NCI-H1417 treated with DMSO at 0.1 percent for 48 hours (cell line): ENCODE data around the gene UQCR11.

Experiments
- DNase-seq: peaks from one replicate; lab custom pipeline; 2025; lab: John Stamatoyannopoulos, UW

UQCR11 gene

DNA sequence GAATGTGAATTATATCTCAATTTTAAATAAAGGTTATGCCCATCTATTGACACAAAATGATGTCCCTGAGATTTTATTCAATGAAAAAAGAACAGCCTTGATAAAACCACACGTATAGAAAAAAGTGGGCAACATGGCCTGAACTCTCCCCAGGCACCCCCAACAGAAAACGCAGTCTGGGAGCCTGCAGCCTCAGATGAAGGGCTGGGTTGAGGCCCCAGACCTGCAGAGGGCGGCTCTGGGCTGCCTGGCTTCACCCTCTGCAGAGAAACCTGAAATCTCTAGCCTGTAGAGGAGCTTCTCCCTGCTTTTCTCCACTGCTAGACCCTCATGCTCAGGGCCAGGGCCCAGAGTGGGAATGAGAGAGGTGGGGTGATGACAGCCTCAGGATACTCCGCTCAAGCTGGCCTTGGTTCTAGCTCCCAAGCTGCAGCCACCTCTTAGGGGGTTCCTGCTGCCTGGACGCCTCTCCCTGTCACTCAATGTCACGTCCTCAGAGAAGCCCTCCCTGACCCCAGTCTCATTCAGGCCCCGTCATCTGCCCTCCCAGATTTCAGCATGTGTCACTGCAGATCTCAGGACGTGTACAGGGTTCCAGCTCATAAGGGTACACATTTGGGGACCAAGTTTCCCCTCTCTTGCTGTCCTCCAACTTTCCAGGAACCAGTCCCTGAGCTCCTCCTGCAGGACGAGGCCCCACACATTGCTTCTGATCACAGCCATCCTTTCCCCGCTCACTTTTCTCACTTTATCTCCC is 14.4 kb downstream of the UQCR11 start:
- no peak for DNase-seq

DNA sequence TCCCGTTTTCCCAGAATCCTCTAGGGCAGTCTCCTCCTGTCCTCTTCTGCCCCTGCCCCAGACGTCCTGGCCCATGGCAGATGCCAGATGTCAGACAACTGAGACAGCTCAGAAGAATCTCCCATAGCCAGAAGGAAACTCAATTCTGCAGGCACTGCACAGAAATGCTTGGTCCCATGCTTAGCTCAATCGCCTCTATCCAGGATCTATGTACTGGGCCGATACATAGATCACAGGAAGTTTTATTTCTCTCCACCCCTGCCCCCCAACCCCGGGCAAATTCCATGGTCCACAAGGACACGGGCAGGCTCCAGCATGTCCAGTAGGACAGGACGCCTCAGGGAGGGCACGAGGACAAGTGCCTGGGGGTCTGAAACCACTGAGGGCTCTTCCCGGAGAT is 17.4 kb downstream of the UQCR11 start:
- no peak for DNase-seq

DNA sequence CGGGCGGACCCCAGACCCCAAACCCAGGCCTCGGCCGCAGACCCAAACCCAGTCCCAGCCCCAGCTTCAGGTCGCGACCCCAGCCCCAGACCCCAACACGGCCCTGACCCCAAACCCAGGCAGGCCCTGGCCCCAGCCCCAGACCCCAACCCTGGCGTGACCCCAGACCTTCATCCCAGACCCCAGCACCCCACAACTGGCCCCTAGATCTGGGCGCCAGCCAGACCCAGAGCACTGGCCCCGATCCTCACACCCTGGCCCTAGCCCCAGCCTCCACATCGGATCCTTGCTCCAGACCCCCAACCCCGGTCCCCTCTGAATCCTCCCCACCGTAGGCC is 20.1 kb downstream of the UQCR11 start:
- DNase-seq, result no peak

DNA sequence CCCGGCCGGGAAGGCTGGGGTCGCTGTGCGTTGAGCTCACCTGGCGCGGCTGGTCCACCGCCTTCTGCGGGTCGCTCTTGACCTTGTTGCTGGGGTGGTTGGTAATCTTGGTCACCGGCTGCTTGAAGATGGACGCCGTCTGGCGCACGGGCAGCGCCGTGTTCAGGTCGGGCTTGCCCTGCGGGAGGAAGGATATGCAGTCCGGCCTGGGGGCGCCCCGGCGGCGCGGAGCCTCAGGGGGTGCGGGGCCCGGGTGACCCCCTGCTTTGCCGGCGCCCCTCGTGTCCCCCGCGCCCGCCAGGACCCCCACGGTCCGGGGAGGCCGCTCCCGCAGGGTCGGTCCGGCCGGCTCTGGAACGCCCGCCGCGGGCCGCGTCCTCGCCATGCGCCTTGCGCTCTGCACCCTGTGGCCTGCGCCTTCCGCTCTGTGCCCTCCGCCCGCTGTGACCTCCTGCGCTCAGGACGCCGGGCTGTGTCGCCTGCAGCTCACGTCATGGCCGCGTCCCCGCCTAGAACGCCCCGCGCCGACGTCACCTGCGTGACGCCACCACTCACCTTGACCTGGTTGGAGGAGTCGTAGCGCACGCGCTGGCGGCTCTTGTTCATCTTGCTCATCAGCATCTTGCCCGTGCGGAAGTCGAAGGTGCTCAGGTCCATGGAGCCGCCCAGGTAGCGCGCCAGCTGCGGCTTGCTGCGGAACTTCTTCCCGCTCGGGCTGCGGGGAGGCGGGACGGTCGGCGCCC is 20.6 kb downstream of the UQCR11 start:
- DNase-seq, result no peak

DNA sequence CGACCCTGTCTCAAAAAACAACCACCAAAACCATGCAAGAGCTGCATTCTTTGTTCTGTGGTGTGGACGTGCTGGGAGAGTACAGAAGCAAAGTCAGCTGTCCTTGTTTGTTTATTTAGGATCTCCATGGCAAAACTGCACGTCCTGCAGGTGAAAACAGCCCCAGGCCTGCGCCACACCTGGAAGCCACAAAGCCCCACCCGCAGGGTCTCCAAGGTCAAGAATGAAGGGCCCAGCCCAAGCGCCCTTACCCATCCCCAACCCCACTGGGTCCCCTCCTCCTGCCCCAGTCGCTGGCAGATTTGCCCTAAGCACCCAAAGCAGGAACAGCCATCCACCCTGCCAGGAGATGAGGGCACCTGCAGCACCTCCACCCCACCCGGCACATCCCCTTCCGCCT is 23.1 kb downstream of the UQCR11 start:
- DNase-seq, result peak; percentile 49

DNA sequence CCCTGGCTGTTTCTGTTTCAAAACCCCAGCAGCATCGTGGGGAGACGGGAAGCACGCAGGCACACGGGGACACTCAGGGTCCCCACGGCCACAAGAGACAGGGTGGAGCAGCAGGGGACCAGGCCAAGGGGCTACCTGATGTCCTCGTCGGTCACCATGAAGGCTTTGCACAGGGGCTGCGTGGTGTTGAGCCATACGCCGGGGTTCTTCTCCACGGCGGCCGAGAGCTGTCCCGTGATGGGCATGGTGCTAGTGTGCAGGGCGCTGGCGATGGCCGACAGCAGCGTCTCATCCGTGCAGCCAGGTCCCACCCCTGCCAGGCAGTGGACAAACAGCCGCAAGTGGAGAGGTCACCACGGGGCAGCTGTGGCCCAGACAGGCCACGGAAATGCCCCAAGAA is 24.3 kb downstream of the UQCR11 start:
- no peak for DNase-seq

DNA sequence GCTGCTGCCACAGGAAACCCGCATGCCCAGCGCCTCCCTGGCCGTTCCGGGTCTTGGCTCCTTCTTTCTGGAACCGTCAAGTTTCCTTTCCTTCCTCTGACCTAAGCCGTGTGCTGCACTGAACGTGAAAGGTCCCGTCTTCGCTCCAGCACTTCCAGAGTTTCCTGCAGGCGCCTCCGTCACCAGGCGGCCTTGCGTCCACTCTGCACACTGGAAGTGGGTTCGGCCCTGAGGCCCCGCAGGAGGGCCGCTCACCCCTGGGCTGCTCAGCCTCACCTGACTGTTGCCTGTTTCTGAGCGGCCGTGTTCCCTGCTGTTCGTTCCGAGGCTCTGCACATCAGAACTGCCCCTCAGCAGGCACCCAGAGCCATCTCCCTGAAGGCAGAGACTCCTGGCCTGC is 24.9 kb downstream of the UQCR11 start:
- DNase-seq, result no peak

DNA sequence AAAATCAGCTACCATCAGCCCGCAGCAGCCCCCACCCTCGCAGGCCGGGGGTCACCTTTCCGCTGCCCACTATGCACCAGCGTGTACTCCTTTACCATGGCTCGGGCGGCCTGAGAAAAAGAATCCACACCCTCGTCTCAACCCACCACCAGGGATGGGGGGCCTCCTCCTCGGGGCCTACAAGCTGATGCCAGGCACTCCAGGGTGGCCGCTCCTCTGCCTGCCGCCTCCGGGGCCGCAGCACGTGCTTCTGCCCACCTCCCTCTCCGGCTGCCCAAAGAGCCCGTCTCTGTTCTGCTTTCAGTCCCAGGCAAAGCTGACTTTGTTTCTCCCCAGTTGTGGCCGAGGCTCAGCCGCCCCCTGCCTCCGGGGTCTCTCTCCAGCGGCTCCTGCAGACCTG is 26.0 kb downstream of the UQCR11 start:
- DNase-seq, result no peak

DNA sequence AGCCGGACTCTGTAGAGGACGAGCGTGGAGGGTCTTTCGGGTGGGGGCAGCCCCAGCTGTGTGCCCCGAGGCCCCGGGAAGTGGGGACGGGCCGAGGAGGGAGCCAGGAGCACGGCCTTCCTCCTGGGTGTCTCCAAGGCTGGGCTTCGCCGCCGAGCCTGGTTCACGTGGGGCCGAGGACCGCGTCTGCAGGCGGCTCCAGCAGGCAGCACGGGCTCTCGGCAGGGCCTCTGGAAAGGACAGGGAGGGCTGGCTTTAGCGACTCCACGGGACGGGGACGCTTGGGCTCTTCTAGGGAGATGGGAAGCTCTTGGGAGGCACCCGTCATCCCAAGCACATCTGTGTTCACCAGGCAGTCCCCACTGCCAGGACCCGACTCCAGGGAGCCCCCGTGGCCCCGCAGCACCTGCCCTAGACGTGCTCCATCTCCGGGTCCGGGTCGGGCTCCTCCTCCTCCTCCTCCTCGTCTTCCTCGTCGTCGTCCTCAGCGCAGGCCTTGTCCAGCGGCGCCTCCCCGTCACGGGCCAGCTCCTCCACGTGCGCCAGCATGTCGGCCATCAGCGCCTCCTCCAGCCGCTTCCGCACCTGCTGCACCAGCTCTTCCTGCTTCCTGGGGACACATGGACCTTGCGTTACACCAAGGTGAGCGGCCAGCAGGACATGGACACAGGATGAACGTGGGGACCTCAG is 27.2 kb downstream of the UQCR11 start:
- DNase-seq, result no peak

DNA sequence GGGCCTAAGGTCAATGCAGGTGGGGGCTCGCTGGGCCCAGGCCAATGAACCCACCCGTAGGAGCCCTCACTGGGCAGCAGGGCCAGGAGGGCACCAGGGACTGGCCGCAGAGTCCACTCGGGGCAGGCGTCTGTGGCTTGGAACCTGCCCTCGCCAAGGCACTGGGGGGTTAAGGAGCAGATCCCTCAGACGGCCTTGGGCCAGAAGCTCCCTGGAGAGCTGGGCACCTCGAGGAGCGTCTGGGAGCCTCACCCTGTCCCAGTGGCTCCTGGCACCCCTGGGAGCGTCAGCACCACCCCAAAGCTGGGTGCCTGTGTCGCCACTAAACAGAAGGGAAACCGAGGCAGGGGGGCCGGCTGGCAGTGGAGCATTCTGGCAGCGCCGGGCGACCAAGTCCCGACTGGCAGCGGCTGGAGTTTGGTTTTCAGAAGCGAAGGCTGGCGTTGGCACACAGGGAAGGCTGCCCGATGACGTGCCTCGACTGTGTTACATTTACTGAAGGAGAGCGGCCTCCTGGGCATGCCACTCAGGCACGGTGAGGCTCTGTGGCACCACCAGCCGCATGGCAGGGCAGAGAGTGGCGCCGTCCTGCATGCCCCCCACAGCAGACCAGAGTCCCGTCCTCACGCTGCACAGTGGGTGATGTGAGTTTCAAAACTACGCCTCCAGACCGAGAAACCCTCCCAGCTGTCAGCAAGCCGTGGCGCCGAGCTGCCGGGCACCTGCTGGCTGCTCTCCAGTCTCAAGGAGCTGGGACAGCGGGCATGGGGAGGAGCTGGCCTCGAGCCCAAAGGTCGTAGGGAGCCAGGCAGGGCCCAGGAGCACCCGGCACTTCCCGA is 28.0 kb downstream of the UQCR11 start:
- peak; percentile 11 for DNase-seq

DNA sequence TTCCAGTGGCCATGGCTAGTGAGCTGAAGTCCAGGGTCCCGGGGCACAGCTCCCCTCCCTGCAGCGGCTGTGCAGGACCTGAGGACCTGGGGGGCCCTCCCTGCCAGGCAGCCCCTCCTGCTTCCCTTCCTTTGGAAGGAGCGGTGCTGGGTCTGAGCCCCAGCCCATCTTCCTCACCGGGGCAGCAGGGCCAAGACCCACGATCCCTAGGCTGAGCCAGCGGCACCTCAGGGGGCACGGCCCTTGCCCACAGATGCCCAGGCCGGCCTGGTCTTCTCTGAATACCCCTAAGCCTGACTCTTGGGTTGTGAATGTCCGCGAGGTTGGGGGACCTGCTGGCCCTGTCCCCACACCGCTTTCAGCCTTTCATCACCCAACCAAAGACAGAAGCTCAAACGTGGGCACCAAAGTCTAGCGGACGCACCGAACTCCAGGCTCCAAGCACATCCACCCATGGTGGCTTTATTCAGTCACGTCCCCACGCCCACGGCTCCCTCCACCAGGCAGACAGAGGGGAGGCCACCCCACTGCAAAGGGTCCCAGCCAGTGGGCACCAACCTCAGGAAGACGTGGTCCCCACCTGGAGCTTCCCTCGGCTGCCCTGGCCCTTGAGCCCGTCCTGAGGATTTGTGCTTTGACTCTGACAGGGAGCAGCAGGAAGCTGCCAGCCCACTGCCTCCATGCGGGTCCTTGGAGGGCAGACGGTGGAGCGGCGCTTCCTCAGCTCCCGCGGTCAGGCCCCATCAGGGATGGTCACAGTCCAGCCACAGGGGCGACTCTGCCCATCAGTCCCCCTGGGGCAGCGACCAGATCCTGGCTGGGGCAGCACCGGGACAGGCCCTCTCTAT is 28.8 kb downstream of the UQCR11 start:
- DNase-seq, result no peak

DNA sequence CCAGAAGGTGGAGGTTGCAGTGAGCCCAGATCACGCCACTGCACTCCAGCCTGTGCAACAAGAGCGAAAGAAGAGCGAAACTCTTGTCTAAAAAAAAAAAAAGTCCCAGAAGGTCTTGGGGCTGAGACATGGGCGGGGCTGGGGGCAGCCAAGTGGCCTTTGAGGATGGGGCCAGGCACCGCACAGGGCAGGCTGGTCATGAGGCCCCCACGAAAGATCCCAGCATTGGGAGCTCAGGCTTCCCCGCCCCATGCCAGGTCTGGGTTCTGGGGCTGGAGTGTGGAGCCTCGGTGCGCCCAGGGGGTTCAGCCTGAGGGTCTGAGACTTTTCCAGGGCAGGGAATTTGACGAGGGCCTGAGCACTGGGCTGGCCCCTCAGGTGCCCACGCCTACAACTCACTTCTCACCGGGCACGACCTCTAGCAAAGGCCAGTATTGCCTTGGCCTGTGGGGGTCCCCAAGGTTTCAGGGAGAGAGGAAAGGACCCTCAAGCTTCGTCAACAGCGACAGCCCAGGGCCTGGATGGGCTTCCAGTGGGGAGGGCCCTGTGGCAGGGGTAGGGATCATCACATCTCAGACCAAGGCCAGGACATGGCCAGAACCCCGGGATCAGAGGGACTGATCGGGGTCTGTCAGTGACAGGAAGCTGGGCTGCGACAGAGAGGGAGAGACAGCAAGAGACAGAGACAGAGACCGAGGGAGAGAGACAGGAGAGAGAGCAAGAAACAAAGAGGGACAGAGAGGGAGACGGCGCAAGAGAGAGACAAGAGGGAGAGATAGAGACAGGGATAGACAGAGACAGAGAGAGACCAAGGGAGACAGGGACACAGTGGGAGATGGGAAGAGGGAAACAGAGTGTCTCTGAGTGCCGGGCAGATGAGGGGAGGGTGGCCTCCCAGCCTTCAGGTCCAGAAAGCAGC is 29.7 kb downstream of the UQCR11 start:
- DNase-seq, result no peak

DNA sequence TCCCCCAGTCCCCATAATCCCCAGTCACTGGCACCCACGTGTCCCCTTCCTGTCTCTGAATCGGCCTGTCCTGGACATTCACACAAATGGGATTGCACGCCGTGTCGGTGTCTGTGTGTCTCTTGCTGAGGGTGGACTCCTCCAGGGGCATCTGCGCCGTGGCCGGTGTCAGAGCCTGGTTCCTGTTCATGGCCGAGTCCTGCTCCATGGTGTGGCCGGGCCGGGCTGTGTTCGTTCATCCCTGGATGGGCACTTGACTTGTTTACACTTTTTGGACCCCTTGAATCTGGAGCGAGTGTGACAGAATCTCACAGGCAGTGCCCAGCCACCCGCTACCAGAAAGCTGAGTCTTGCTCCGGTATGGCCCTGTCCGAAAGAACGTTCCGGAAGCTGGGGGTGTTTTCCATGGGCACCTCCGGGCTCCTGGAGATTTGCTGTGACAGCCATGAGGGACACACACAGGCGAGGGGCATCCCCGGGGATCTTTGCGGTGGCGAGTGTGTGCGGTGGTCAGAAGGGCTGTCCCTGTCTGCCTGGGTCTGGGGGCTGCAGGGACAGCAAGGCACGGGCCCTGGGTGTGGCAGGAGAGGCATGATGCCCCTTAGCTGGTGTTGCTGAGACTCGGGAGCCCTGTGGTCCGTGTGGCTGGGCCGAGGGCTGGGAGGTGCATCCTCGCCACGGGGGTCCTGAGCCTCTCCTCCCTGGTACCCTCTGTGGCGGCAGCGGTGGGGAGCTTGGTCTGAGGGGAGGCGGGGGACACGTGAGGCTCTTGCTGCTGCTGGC is 30.7 kb downstream of the UQCR11 start:
- no peak for DNase-seq

DNA sequence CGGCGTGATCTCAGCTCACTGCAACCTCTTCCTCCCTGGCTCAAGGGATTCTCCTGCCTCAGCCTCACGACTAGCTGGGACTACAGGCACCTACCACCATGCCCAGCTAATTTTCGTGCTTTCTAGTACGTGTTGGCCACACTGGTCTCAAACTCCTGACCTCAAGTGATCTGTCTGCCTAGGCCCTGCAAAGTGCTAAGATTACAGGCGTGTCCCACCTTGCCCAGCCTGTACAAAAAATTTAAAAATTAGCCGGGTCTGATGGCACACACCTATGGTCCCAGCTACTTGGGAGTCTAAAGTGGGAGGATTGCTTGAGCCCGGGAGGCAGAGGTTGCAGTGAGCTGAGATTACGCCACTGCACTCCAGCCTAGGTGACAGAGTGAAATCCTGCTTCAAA is 32.5 kb downstream of the UQCR11 start:
- no peak for DNase-seq

DNA sequence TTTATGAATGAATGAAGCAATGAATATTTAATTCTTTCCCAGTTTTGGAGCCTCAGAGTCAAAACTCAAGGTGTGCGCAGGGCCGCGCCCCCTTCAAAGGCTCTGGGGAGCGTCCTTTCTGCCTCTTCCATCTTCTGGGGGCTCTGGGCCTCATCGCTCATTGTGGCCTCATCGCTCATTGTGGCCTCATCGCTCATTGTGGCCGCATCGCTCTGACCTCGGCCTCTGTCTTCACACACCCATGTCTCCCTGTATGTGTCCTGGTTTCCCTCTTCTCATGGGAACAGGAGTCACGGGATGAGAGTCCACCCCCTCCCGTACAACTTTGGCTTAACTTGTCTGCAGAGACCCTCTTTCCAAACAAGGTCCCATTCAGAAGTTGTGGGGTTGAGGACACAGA is 33.9 kb downstream of the UQCR11 start:
- DNase-seq, result no peak

DNA sequence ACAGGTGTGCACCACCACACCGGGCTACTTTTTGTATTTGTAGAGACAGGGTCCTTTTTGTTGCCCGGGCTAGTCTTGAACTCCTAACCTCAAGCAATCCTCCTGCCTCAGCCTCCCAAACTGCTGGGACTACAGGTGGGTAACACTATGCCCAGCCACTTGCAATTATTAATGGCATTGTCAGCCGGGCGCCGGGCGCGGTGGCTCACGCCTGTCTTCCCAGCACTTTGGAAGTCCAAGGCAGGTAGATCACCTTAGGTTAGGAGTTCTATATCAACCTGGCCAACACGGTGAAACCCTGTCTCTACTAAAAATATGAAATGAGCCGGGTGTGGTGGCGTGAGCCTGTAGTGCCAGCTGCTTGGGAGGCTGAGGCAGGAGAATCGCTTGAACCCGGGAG is 34.4 kb downstream of the UQCR11 start:
- no peak for DNase-seq

DNA sequence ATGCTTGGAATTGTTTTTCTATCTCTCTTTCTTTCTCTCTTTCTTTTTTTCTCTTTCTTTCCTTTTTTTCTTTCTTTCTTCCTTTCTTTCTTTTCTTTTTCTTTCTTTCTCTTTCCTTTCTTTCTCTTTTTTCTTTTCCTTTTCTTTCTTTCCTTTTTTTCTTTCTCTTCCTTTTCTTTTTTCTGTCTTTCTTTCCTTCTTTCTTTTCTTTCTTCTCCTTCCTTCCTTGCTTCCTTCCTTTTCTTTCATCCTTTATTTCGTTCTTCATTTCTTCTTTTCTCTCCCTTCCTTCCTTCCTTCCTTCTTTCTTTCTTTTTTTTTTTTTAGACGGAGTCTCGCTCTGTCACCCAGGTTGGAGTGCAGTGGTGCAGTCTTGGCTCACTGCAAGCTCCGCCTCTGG is 35.3 kb downstream of the UQCR11 start:
- no peak for DNase-seq

DNA sequence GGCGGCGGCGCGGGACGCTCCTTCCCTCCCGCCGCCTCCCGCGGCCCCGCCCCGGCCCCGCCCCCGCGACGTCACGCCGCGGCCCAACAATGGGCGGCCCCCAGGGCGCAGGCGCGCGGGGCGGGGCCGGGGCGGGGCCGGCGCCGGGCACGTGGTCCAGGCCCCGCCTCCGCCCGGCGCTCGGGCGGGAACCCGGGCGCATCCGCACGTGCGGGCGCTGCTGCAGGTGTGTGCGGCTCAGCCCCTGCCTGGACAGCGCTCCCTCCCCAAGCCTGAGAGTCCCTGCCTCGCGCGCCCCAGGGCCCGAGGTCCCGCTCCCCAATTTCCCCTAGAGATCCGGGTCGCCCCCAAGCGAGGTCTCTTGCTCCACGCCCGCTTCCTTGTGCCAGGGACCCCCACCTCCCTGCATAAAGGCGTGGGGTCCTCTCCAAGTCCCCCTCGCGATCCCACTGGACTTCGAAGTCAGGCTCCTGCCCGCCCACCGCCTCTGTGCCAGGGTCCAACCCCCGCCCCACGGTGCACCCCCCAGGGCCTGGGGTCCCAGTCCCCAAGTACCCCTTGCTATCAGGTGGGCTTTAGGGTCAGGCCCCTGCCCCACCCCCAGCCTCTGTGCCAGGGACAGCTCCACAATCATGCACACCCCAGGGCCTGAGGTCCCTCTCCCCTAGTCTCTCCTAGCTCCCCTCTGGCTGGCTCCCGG is 36.8 kb downstream of the UQCR11 start, which contains the start of gene MEX3D:
TSS of gene MEX3D (minus strand) at position 6 of the 700 bp plus-strand sequence. CDS start 267 bp downstream, outside the sequence.
- peak; percentile 24 for DNase-seq

DNA sequence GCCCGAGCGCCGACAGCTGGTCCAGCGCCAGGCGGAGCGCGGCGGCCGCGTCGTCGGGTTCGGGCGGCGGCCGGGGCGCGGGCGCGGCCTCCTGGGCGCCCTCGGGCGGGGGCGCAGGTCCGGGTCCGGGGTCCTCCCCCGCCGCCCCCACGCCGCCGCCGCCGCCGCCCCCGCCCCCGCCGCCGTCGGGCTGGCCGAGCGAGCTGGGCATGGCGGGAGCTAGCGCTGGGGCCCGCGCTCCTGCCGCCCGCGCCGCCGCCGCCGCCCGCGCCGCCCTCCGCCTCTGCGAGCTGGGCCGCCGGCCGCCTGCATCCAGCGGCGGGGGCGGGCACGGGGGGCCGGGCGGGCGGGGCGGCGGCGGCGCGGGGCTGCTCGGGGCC is 37.4 kb downstream of the UQCR11 start:
- DNase-seq, result no peak
